ENCODE measurements around the gene CNOT10. TPM values are rescaled to one million over a fixed set of nuclear protein-coding genes. Genes with fewer than 3 reads are reported as not detected.
A peak's percentile ranks its signal among the peaks of the same experiment; 100 is the strongest.

CNOT10 gene
- total RNA-seq, 1 donor from 2014 or later = 22.5 TPM

DNA sequence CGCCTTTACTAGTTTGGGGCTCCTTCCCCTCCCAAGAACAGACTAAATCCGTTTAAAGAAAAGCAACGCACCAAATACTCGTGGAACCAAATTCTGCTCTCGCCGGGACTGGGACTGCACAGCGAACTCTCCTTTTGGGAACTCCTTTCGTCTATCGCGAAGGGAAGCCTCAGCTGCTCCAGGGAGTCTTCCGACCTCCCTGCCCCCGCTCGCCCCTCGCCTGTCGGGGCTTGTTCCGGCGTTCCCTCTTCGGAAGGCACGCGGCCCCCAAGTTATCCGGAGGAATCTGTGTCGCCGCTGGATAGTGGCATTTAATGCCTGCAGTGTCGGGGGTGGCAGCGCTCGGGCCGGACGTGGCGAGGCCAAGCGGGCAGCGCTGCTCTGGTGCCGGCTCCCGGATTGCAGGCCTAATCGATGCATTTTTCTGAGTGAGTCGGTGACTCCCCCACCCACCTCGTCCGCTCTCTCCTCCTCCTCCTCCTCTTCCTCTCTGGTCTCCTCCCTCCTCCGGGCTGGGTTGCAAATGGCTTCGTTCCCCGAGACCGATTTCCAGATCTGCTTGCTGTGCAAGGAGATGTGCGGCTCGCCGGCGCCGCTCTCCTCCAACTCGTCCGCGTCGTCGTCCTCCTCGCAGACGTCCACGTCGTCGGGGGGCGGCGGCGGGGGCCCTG, 132.7 kb downstream of the CNOT10 start, which contains the start of gene TRIM71:
Gene TRIM71, plus strand, starts transcription at position 440 of the 671 bp plus-strand sequence. Its CDS starts 84 bp downstream, at position 524.
- peak in 1 of 2 donors; percentile 2 for DNase-seq (ENCODE audit: low read depth in 2 of 2)

DNA sequence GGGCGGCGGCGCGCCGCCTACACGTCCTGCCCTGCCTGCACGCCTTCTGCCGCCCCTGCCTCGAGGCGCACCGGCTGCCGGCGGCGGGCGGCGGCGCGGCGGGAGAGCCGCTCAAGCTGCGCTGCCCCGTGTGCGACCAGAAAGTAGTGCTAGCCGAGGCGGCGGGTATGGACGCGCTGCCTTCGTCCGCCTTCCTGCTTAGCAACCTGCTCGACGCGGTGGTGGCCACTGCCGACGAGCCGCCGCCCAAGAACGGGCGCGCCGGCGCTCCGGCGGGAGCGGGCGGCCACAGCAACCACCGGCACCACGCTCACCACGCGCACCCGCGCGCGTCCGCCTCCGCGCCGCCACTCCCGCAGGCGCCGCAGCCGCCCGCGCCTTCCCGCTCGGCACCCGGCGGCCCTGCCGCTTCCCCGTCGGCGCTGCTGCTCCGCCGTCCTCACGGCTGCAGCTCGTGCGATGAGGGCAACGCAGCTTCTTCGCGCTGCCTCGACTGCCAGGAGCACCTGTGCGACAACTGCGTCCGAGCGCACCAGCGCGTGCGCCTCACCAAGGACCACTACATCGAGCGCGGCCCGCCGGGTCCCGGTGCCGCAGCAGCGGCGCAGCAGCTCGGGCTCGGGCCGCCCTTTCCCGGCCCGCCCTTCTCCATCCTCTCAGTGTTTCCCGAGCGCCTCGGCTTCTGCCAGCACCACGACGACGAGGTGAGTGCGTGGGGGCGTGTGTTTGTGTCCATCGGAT, 133.4 kb downstream of the CNOT10 start:
- DNase-seq (ENCODE audit: low read depth in 2 of 2) = peak in 1 of 2 donors; percentile 6

DNA sequence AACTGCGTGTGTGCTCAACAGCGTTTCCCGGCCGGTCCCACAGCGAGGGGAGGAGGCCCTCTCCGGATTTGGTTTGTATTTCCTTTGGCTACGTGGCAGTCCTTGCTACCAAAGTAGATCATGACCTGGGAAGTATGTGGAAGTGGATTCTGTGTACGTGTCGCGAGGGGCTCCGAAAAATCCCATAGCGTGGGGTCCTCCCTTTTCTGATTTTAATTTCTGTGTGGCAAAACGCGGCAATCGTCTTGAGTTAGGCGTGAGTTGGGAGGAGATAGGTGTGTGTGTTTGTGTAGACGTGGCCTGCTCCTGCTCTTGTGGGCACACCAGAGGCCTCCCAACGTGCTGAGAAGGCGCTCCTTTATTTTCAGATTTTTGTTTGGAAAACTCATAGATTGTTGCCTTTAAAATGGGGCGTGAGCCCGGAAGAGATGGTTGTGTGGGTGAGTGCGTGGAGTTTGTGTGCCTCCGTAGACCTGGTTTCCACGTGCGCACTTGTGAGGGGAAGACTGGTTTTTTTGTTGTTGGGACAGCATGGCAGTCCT, 134.1 kb downstream of the CNOT10 start:
- DNase-seq (ENCODE audit: low read depth in 2 of 2) = no peak

DNA sequence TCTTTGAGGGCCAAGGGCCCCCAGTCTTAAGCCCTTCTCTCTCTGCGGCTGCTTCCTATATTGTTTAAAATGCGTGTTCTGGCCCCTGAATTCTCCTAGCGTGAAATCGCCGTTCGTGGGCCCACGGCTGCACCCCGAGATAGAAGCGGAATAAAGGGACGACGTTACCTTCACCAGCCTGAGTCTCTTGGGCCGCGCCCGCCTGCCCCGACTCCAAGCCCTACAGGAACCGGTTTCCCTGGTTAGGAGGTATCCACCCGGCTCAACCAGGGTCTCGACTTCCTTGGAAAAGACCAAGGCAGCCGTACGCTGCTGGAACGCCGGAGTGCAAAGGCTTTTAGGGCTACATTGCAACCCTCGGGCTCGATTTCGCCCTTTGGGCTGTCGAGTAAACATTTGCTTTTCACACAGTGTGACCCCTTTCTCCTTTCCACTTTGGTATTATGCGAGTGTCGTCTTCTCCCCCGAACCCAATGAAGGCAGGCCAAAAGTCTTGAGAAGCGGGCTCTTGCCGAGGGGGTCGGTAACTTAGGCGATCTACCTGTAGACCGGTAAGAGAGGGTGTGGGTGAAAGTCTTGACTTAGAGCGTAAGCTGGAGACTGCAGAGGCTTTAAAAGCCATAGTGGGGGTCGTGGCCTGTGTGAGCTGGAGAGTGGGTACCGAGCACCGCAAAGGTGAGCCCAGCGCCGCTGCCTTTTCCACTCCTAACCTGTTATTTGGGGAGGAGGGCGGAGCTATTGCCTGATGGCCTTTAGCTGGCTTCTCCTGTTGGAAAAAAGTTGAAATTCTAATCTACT, 134.8 kb downstream of the CNOT10 start:
- no peak for DNase-seq (ENCODE audit: low read depth in 2 of 2)

DNA sequence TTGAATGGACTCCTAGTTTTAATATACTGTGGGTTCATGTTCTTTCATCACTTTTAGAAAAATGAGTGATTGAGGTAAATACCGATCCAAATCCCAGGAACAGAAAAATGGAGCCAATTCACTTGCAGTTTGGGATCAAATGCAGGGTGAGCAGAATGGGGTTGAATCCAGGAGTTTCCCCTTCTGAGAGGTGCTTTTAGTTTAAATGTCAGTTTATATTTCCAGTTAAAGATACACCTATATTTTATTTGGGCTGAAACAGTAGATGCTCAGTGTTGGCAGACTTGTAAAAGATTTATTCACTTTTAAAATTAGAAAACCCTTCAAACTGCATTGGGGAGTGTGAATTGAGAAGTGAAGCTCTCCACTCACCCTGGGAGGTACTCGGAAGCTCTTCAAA, 135.4 kb downstream of the CNOT10 start:
- no peak for DNase-seq (ENCODE audit: low read depth in 2 of 2)

DNA sequence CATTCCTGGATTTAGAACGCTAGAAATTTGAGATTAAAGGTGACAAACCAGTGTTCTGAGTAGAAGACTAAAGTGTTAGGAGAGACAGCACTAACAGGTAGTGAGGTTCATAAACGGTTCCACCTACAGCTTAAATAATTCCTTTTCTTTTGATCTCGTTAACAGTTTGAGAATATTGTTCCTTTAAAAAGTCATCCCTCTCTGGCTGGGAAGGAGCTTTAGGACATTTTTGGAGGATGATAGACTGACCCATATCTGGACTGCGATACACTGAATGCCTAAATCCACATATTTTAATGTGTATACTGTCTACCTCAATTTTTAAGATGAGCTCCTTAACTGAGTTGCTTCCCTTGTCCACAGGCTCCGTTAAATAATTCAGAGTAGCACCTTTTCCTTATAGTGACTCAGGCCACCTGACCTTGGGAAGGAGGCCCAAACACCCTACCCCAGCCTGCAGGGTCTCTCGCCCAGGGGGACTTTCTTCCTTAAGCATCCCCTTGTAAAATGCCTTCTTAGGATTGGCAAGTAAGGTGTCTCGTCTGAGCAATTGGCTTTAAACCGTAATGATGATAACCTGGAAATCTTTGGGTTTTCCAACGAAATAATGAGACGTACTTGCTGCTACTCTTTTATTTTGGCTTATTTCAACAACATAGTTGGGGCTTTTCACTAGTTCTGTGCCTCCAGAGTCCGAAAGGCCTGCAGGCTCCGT, 136.1 kb downstream of the CNOT10 start:
- no peak for DNase-seq (ENCODE audit: low read depth in 2 of 2)

DNA sequence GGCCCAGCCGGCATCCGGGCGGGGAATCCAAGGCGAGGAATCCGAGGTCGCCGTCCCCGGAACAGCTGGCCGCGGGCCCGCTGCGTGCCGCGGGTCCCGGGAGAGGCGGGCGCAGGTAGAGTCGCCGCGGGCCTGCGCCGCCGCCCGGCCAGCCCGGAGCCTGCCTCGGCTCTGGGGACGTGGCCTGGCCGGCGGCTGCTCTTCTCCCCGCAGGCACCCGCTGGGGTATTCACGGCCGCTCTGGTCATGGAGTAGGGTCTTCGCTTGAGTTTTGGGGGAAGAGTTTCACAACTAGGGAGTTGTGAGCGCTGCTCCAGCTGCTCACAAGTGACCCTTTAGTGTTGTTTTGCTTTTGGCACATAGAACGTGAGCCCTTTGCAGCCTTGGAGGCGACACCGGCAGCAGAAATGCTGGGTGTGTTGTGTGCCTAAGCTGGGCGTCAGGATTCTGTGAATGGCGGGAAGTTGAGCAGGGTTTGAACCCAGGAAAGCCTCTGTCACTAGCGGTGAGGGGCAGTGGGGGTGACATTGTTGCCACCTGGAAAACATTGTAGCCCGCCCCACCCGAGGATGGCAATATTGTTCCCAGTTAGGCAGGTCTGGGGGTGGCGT, 136.8 kb downstream of the CNOT10 start:
- no peak for DNase-seq (ENCODE audit: low read depth in 2 of 2)

DNA sequence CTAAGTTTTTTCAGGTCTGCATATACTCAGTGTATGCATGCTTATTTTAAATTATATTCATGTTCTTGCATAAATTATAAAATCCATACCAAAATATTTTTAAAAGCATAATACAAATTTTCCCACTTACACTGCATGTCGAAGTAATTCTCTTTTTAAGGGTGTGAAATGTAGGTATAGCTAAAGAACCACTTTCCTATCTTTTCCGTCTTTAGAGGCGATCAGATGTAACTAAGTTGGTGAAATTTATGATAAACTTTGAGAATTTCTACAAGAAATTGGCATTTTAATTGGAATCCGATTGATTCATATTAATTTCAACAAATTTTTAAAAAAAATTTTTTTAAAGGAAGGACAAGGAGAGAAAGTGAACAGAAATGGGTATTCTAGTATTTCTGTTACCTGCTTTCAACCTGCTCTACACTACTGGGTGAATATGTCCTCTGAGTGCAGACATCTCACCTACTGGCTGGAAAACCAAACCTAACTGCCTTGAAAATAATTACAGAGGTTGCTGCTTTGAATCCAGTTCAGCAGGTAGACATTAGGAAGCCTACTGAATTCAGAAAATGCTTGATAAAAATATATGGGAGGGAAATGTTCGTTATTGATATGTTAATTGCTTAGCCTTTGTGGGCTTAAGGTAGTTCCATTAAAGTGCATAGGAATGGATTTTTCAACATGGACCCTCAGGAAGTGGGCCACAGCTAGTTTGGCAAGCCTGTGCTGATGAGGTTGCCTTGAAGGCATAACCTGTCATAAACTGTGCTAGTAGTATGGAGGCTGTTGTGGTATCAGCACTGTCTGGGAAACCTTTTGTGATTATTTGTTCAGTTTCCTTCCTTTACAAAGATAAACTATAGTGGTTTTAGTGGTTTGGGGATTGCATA, 137.9 kb downstream of the CNOT10 start:
- DNase-seq (ENCODE audit: low read depth in 2 of 2) = no peak

Other genes with a start within 250 kb of the CNOT10 start
- gene CMTM6, start 182.3 kb upstream of the CNOT10 start, total RNA-seq = 98.6 and 104 TPM in 2 replicates
- gene DYNC1LI1, start 114.3 kb upstream of the CNOT10 start, total RNA-seq = 32.7 and 38.6 TPM in 2 replicates
- under 0.01 TPM in 1 of 2 replicates, not detected in the other for gene TRIM71, start 132.8 kb downstream of the CNOT10 start, total RNA-seq